Stimulated activated CD4-positive, alpha-beta T cell treated with anti-CD3 and anti-CD28 coated beads, Interleukin-1b, Interleukin-23, amount 100 ng/mL, for 4 hours (primary cell): Measurements from ENCODE around the gene FOXF1.

ENCODE experiments used
- DNase-seq, 2 donors: peaks; one replicate each; pipeline ENCODE4 v3.0.0-alpha.2; 2020; ENCODE audit warnings: low read depth in 2 of 2

FOXF1 gene

GRCh38 chr16:86533076-86533475 is 22.7 kb downstream of the FOXF1 start:
- DNase-seq = no peak

GRCh38 chr16:86533767-86534351 is 23.5 kb downstream of the FOXF1 start:
- no peak for DNase-seq

GRCh38 chr16:86534779-86535615 is 24.7 kb downstream of the FOXF1 start:
- DNase-seq = no peak

GRCh38 chr16:86536621-86537020 is 26.3 kb downstream of the FOXF1 start:
- no peak for DNase-seq

- no peak for DNase-seq
Observed at GRCh38 chr16:86537486-86537885, 27.2 kb downstream of the FOXF1 start.

GRCh38 chr16:86538196-86538780 is 28.0 kb downstream of the FOXF1 start:
- DNase-seq = no peak

GRCh38 chr16:86540894-86541293 is 30.6 kb downstream of the FOXF1 start:
- DNase-seq = no peak

GRCh38 chr16:86541560-86541959 is 31.2 kb downstream of the FOXF1 start:
- DNase-seq = no peak

GRCh38 chr16:86542756-86543750 is 32.7 kb downstream of the FOXF1 start:
- no peak for DNase-seq

- no peak for DNase-seq
Observed at GRCh38 chr16:86545481-86545880, 35.2 kb downstream of the FOXF1 start.

- DNase-seq = no peak
Observed at GRCh38 chr16:86545954-86546637, 35.8 kb downstream of the FOXF1 start.

- no peak for DNase-seq
Observed at GRCh38 chr16:86546638-86547013, 36.3 kb downstream of the FOXF1 start.

- DNase-seq = no peak
Observed at GRCh38 chr16:86547286-86547685, 37.0 kb downstream of the FOXF1 start.

GRCh38 chr16:86549076-86549892 is 39.0 kb downstream of the FOXF1 start:
- DNase-seq = no peak

- no peak for DNase-seq
Observed at GRCh38 chr16:86549893-86550190, 39.5 kb downstream of the FOXF1 start.

GRCh38 chr16:86550281-86550680 is 40.0 kb downstream of the FOXF1 start:
- DNase-seq = no peak

- no peak for DNase-seq
Observed at GRCh38 chr16:86553356-86553755, 43.0 kb downstream of the FOXF1 start.

- no peak for DNase-seq
Observed at GRCh38 chr16:86554599-86554916, 44.2 kb downstream of the FOXF1 start.

- peak; percentile 97 for DNase-seq
Observed at GRCh38 chr16:86554917-86555703, 44.8 kb downstream of the FOXF1 start, which contains the start of gene MTHFSD. TSS of gene MTHFSD (minus strand) at chr16:86555235. CDS start at chr16:86555184, 51 bp downstream.

- DNase-seq = no peak
Observed at GRCh38 chr16:86555704-86556075, 45.4 kb downstream of the FOXF1 start.
